ENCODE results near the gene SLA2. TPM values are rescaled to one million over a fixed set of nuclear protein-coding genes. Genes with fewer than 3 reads are reported as not detected.

The SLA2 gene
- total and polyA plus RNA-seq, 2 of the 4 experiments (the other 2 are of a cell fraction), result 0.03 TPM; not detected in 1

DNA sequence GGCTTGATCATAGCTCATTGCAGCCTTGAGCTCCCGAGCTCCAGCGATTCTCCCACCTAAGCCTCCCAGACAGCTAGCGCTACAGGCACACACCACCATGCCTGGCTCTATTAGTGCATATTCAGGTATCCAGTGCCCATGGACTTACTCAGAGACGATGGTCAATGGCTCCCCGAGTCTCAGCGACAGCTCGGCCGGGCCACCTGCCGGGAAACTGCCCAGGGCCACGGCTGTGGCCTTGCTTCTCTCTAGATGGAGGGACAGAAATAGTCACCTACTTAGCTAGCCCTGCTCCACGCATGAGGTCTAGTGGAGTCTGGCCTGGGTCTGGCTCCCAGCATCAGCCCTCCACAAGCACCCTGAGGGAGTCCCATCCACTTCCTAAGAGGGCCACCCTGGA, 11.7 kb downstream of the SLA2 start:
- H3K27ac ChIP-seq (ENCODE audit: insufficient read depth, low read length), result no peak overlapping the region
- no peak overlapping the region for H2AFZ ChIP-seq (replicated peaks; ENCODE audit: low read length, poor library complexity)
- H3K23ac ChIP-seq (ENCODE audit: low read depth, low read length), result no peak overlapping the region
- H3K18ac ChIP-seq (ENCODE audit: low read depth, low read length), result no peak overlapping the region
- no peak overlapping the region for H2BK5ac ChIP-seq (ENCODE audit: low read depth, low read length, poor library complexity, severe bottlenecking)
- no peak overlapping the region for H2BK15ac ChIP-seq (ENCODE audit: low read depth, low read length)
- H3K4ac ChIP-seq (ENCODE audit: low read depth, low read length), result no peak overlapping the region
- no peak overlapping the region for H2BK120ac ChIP-seq (ENCODE audit: low read depth, low read length)
- in situ Hi-C loops (cut with MboI; ENCODE audit: low sequenced_read_pairs), result no loop called here
- 87% methylated on average over 7 of the region's 11 CpGs; no CpG with 5 or more reads in 1 of the 2 experiments for WGBS, 2 experiments (ENCODE audit: extremely low coverage in 2 of 2, insufficient read length in 1 of 2)
- no peak overlapping the region for H2AK5ac ChIP-seq (ENCODE audit: low read depth, low read length)
- intact Hi-C loops (cut with micrococcal nuclease), result no loop called here
- CTCF ChIA-PET, result no interaction called here
- no peak overlapping the region for H4K8ac ChIP-seq (ENCODE audit: low read depth in 2 of 2, low read length in 2 of 2)
- no TSS peak for BruUV-seq (replicated peaks)
- no peak overlapping the region for H2BK20ac ChIP-seq (ENCODE audit: low read depth, low read length)
- no peaks in the 10 kb centered on the region for H3K79me1 ChIP-seq (ENCODE audit: low read depth in 1 of 2, low read length in 2 of 2)
- no peaks in the 10 kb centered on the region for H3K27me3 ChIP-seq (ENCODE audit: control insufficient read depth, insufficient read depth, low read length)
- no peak overlapping the region for H4K91ac ChIP-seq (ENCODE audit: insufficient read depth, low read depth, low read length)
- no peaks in the 10 kb centered on the region for H3K36me3 ChIP-seq (ENCODE audit: control insufficient read depth, insufficient read depth, low read length)
- H3K4me1 ChIP-seq (ENCODE audit: control insufficient read depth, insufficient read depth, low read length), result no peaks in the 10 kb centered on the region
- no peak overlapping the region for H4K5ac ChIP-seq (ENCODE audit: low read depth, low read length)
- ATAC-seq (ENCODE audit: low read depth), result no peak
- no peak overlapping the region for H3K4me2 ChIP-seq (ENCODE audit: low read depth, low read length)
- POLR2A ChIA-PET (ENCODE audit: unreplicated experiment), result no interaction called here
- H4K20me1 ChIP-seq (ENCODE audit: insufficient read depth, low read length), result no peaks in the 10 kb centered on the region
- dilution Hi-C loops (cut with HindIII; ENCODE audit: low sequenced_read_pairs, unreplicated experiment), result no loop called here
- TF ChIP-seq, protein P1, sequence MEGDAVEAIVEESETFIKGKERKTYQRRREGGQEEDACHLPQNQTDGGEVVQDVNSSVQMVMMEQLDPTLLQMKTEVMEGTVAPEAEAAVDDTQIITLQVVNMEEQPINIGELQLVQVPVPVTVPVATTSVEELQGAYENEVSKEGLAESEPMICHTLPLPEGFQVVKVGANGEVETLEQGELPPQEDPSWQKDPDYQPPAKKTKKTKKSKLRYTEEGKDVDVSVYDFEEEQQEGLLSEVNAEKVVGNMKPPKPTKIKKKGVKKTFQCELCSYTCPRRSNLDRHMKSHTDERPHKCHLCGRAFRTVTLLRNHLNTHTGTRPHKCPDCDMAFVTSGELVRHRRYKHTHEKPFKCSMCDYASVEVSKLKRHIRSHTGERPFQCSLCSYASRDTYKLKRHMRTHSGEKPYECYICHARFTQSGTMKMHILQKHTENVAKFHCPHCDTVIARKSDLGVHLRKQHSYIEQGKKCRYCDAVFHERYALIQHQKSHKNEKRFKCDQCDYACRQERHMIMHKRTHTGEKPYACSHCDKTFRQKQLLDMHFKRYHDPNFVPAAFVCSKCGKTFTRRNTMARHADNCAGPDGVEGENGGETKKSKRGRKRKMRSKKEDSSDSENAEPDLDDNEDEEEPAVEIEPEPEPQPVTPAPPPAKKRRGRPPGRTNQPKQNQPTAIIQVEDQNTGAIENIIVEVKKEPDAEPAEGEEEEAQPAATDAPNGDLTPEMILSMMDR (conservative IDR thresholded peaks at IDR 0.05; ENCODE audit: low read depth, low read length), result no peak
- TF ChIP-seq RAD21 (IDR thresholded peaks at IDR 0.05; ENCODE audit: low read length) (no peak), MXI1 (IDR thresholded peaks at IDR 0.05; ENCODE audit: borderline replicate concordance, low read depth, low read length) (no peak), NFE2L2 (IDR thresholded peaks at IDR 0.05; ENCODE audit: low read depth, low read length) (no peak), RFX5 (IDR thresholded peaks at IDR 0.05; ENCODE audit: low read depth, low read length) (no peak), SMC3 (IDR thresholded peaks at IDR 0.05; ENCODE audit: low read depth, low read length) (no peak), CEBPB (IDR thresholded peaks at IDR 0.05; ENCODE audit: low read depth, low read length) (no peak)
- TF ChIP-seq, protein P2, sequence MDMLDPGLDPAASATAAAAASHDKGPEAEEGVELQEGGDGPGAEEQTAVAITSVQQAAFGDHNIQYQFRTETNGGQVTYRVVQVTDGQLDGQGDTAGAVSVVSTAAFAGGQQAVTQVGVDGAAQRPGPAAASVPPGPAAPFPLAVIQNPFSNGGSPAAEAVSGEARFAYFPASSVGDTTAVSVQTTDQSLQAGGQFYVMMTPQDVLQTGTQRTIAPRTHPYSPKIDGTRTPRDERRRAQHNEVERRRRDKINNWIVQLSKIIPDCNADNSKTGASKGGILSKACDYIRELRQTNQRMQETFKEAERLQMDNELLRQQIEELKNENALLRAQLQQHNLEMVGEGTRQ (IDR thresholded peaks at IDR 0.05; ENCODE audit: low read depth, low read length), result no peak
- H3K9me3 ChIP-seq (ENCODE audit: control insufficient read depth, insufficient read depth, low read length), result no peaks in the 10 kb centered on the region
- H2AK9ac ChIP-seq (replicated peaks; ENCODE audit: low read depth, low read length, poor library complexity), result no peak overlapping the region
- H3K9ac ChIP-seq (ENCODE audit: low read depth, low read length), result no peak overlapping the region
- H3K56ac ChIP-seq (ENCODE audit: extremely low read depth, insufficient read depth, low read length), result no peak overlapping the region
- H3K4me3 ChIP-seq (ENCODE audit: insufficient read depth, low read depth, low read length), result no peak overlapping the region
- no peak overlapping the region for H3K14ac ChIP-seq (replicated peaks; ENCODE audit: low read depth, low read length)
- no peaks in the 10 kb centered on the region for H3K9me1 ChIP-seq (ENCODE audit: insufficient read depth, low read length)
- no peak for DNase-seq

Measured in IMR-90 (cell line).